Measurements from ENCODE around the gene BCL2L13. TPM values are rescaled to one million over a fixed set of nuclear protein-coding genes. Genes with fewer than 3 reads are reported as not detected.

The BCL2L13 gene
- total RNA-seq, 1 experiment from 2014 or later = 26.0 TPM

DNA sequence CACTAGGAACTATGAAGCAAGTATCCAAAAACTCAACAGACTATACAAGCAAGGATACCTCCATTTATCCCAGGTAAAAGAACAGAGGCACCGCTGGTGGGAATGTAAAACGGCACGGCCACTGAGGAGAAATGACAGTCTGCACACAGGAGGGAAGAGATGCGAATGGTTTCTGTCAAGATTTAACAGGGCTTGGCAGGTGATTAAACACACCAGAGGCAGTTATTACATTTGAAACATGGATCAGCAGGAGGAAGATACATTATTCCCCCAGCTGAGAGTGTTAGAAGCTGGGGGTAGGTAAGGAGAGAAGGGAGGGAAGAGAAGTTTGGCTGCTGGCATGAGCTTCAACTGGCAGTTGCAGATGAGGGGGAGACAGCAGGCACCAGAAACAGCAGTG is 40.2 kb upstream of the BCL2L13 start:
- no peak overlapping the region for H3K27ac ChIP-seq (ENCODE audit: insufficient read length, low read depth, low read length)
- Mint-ChIP-seq H3K4me1 (no peaks in the 10 kb centered on the region), H3K36me3 (ENCODE audit: insufficient read depth in 1 of 3, low read depth in 3 of 3) (peaks cover 35 to 75% (median 73%) of the 10 kb centered on the region in 3 experiments), H3K27me3 (ENCODE audit: low read depth) (no peaks in the 10 kb centered on the region), H3K27ac (no peak overlapping the region), H3K4me3 (no peak overlapping the region), H3K9me3 (no peaks in the 10 kb centered on the region)
- no peak overlapping the region for H4K5ac ChIP-seq (ENCODE audit: insufficient read length, low read depth, low read length)
- no peak overlapping the region for H3K23ac ChIP-seq (ENCODE audit: insufficient read length, low read depth, low read length)
- H4K91ac ChIP-seq (ENCODE audit: insufficient read length, low read depth, low read length) = no peak overlapping the region
- no peaks in the 10 kb centered on the region for H3K4me1 ChIP-seq (ENCODE audit: insufficient read depth, low read length)
- no peaks in the 10 kb centered on the region for H3K9me3 ChIP-seq (ENCODE audit: control insufficient read depth, low read depth, low read length)
- no peak overlapping the region for H2BK20ac ChIP-seq (ENCODE audit: low read depth, low read length, poor library complexity, severe bottlenecking)
- H4K20me1 ChIP-seq (ENCODE audit: control insufficient read depth, insufficient read depth, insufficient read length) = no peaks in the 10 kb centered on the region
- H2AK5ac ChIP-seq (ENCODE audit: insufficient read length, low read length) = no peak overlapping the region
- no peak overlapping the region for H2BK120ac ChIP-seq (ENCODE audit: low read depth, low read length, poor library complexity, severe bottlenecking)
- no peak overlapping the region for H3K4ac ChIP-seq (ENCODE audit: low read depth, low read length)
- TF ChIP-seq, protein P1, sequence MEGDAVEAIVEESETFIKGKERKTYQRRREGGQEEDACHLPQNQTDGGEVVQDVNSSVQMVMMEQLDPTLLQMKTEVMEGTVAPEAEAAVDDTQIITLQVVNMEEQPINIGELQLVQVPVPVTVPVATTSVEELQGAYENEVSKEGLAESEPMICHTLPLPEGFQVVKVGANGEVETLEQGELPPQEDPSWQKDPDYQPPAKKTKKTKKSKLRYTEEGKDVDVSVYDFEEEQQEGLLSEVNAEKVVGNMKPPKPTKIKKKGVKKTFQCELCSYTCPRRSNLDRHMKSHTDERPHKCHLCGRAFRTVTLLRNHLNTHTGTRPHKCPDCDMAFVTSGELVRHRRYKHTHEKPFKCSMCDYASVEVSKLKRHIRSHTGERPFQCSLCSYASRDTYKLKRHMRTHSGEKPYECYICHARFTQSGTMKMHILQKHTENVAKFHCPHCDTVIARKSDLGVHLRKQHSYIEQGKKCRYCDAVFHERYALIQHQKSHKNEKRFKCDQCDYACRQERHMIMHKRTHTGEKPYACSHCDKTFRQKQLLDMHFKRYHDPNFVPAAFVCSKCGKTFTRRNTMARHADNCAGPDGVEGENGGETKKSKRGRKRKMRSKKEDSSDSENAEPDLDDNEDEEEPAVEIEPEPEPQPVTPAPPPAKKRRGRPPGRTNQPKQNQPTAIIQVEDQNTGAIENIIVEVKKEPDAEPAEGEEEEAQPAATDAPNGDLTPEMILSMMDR (conservative IDR thresholded peaks at IDR 0.05) = no peak
- H2BK15ac ChIP-seq (ENCODE audit: low read depth, low read length) = no peak overlapping the region
- H3K14ac ChIP-seq (ENCODE audit: insufficient read depth, low read length) = no peak overlapping the region
- H3K9ac ChIP-seq (ENCODE audit: extremely low read depth, insufficient read length, low read length) = no peak overlapping the region
- no peak overlapping the region for H4K8ac ChIP-seq (replicated peaks; ENCODE audit: insufficient read length, low read depth, low read length)
- DNase-seq = no peak
- H2BK12ac ChIP-seq (ENCODE audit: insufficient read length, low read depth, low read length) = no peak overlapping the region
- H2BK5ac ChIP-seq (ENCODE audit: insufficient read length, low read length) = no peak overlapping the region
- H3K18ac ChIP-seq (ENCODE audit: insufficient read length, low read depth, low read length) = no peak overlapping the region
- no peak overlapping the region for H3K4me2 ChIP-seq (ENCODE audit: insufficient read depth, insufficient read length, low read length)
- H3K79me1 ChIP-seq (ENCODE audit: insufficient read depth, low read depth, low read length, poor library complexity, severe bottlenecking) = no peaks in the 10 kb centered on the region
- no peak overlapping the region for H3K56ac ChIP-seq (ENCODE audit: insufficient read length, low read depth, low read length)
- H2AFZ ChIP-seq (ENCODE audit: low read length) = no peak overlapping the region
- no peak overlapping the region for H3T11ph ChIP-seq (ENCODE audit: low read length)
- H3K23me2 ChIP-seq (ENCODE audit: insufficient read length, low read depth, low read length, poor library complexity, severe bottlenecking) = no peaks in the 10 kb centered on the region
- no peaks in the 10 kb centered on the region for H3K79me2 ChIP-seq (ENCODE audit: insufficient read depth, low read length)
- H3K27me3 ChIP-seq (ENCODE audit: insufficient read depth, low read length) = no peaks in the 10 kb centered on the region
- no CpG with 5 or more reads among the region's 4 CpGs for WGBS (ENCODE audit: extremely low coverage, insufficient read length, low lambda C conversion rate)
